Activated naive CD4-positive, alpha-beta T cell treated with anti-CD3 and anti-CD28 coated beads for 36 hours (primary cell): ENCODE data around the gene ZBTB16. TPM values are rescaled to one million over a fixed set of nuclear protein-coding genes. Genes with fewer than 3 reads are reported as not detected.

Experiments used
- CTCF ChIA-PET: fragments of 350-600 bp; sonication (Branson Sonifier 250); formaldehyde crosslinking; loops from one replicate; lab custom pipeline; 2021; ENCODE audit warnings: antibody characterized with exemption; lab: Charles Lee
- DNase-seq: peaks from one replicate; pipeline ENCODE4 v3.0.0-alpha.2; 2020
- H3K27ac Mint-ChIP-seq: one replicate; pipeline ENCODE4 v1.8.0; 2021; ENCODE audit warnings: mild to moderate bottlenecking, mixed read lengths
- H3K27me3 Mint-ChIP-seq: one replicate; pipeline ENCODE4 v1.8.0; 2021; ENCODE audit warnings: low read depth, mixed read lengths
- H3K36me3 Mint-ChIP-seq: one replicate; pipeline ENCODE4 v1.8.0; 2021; ENCODE audit warnings: low read depth, mixed read lengths
- H3K4me1 Mint-ChIP-seq: one replicate; pipeline ENCODE4 v1.8.0; 2021; ENCODE audit warnings: low read depth, mixed read lengths
- H3K4me3 Mint-ChIP-seq: one replicate; pipeline ENCODE4 v1.8.0; 2021; ENCODE audit warnings: mild to moderate bottlenecking, moderate library complexity, mixed read lengths
- H3K9me3 Mint-ChIP-seq: one replicate; pipeline ENCODE4 v1.8.0; 2021; ENCODE audit warnings: mixed read lengths
- intact Hi-C: fragments of 100-400 bp; cut with micrococcal nuclease; formaldehyde crosslinking; loops from one replicate; pipeline ENCODE4 v1.15.1; 2023
- total RNA-seq, 2 experiments: library from RNA; stranded (reverse); gene quantifications; one replicate each; pipeline ENCODE4 v1.2.3, GENCODE V29; 2021

ZBTB16 gene
- total RNA-seq, 2 experiments from 2014 or later: 1.5 to 2.3 TPM

DNA sequence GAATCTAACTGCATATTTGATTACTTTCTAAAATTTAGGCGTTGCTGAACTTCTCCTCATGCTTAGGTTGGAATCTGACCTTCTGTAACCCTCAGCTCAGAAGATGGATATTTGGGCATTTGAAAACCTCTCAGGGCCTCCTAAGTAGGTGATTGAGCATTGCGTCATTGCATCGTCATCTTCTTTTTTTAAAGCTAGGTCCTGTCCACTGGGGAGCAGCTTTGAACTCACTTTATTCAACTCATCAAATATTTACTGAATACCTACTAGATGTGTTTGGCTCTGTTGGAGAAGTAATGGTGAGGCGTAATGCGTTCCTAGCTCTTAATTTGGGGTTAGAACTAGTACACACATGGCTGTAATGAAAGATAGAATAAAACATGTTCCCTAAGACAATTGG is 56.8 kb downstream of the ZBTB16 start:
- intact Hi-C loops: no loop called here
- CTCF ChIA-PET: interaction anchor here (0.6 kb wide), 1 partner anchor 77 kb away, joined by 3 read pairs; no protein-coding TSS in a partner anchor
- no peaks in the 10 kb centered on the region for H3K36me3 Mint-ChIP-seq
- DNase-seq: no peak
- H3K4me1 Mint-ChIP-seq: peaks cover 6% of the 10 kb centered on the region
- no peaks in the 10 kb centered on the region for H3K9me3 Mint-ChIP-seq
- no peak overlapping the region for H3K27ac Mint-ChIP-seq
- no peak overlapping the region for H3K4me3 Mint-ChIP-seq
- H3K27me3 Mint-ChIP-seq: peaks cover 2% of the 10 kb centered on the region

DNA sequence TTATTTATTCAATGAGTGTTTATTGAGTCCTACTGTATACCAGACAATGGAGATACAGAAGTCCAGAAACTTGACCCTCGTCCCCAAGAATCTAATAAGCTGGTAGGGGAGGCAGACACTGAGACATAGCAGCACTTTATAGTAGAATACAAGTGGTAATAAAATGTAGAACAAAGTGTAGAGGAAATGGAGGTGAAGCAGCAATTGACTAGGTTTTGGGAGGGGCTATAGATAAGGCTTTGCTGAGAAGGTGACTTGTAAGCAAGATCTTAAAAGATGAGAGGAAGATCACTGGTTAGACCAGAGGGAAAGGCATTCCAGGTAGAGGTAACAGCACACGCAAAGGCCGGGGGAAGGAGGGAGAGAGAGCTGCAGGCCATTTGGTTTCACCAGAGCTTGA is 57.3 kb downstream of the ZBTB16 start:
- intact Hi-C loops: no loop called here
- DNase-seq: no peak
- CTCF ChIA-PET: interaction anchor here (0.6 kb wide), 1 partner anchor 77 kb away, joined by 3 read pairs; no protein-coding TSS in a partner anchor
- Mint-ChIP-seq H3K4me1 (peaks cover 2% of the 10 kb centered on the region), H3K9me3 (no peaks in the 10 kb centered on the region), H3K36me3 (no peaks in the 10 kb centered on the region), H3K27me3 (peaks cover 2% of the 10 kb centered on the region), H3K4me3 (no peak overlapping the region), H3K27ac (no peak overlapping the region)

DNA sequence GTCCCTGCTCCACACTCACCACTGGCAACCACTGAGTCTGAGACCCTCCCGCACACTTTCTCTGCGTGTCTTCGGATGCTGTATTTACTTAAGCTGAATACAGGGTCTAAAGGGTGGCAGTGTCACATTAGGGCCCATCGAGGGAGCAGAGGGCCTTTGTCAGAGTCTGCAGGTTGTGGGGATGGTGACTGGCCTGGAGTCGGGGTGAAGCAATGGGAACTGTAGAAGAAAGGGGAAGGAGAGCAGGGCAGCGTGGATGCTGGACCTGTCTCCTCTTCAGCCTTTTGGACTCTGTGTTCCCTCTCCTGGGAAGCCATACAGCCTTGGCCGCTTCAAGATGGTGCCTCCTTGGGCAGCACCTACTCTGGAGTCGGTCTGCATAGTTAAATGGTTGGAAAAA is 61.1 kb downstream of the ZBTB16 start:
- Mint-ChIP-seq H3K4me3 (no peak overlapping the region), H3K27ac (no peak overlapping the region), H3K36me3 (no peaks in the 10 kb centered on the region), H3K4me1 (peaks cover 2% of the 10 kb centered on the region), H3K9me3 (no peaks in the 10 kb centered on the region), H3K27me3 (no peaks in the 10 kb centered on the region)
- CTCF ChIA-PET: no interaction called here
- DNase-seq: no peak
- intact Hi-C loops: no loop called here

GRCh38 chr11:114121138-114121537 is 61.6 kb downstream of the ZBTB16 start:
- Mint-ChIP-seq H3K4me3 (no peak overlapping the region), H3K4me1 (peaks cover 2% of the 10 kb centered on the region), H3K36me3 (no peaks in the 10 kb centered on the region), H3K9me3 (no peaks in the 10 kb centered on the region), H3K27me3 (no peaks in the 10 kb centered on the region), H3K27ac (no peak overlapping the region)
- no peak for DNase-seq
- intact Hi-C loops: no loop called here
- CTCF ChIA-PET: no interaction called here

DNA sequence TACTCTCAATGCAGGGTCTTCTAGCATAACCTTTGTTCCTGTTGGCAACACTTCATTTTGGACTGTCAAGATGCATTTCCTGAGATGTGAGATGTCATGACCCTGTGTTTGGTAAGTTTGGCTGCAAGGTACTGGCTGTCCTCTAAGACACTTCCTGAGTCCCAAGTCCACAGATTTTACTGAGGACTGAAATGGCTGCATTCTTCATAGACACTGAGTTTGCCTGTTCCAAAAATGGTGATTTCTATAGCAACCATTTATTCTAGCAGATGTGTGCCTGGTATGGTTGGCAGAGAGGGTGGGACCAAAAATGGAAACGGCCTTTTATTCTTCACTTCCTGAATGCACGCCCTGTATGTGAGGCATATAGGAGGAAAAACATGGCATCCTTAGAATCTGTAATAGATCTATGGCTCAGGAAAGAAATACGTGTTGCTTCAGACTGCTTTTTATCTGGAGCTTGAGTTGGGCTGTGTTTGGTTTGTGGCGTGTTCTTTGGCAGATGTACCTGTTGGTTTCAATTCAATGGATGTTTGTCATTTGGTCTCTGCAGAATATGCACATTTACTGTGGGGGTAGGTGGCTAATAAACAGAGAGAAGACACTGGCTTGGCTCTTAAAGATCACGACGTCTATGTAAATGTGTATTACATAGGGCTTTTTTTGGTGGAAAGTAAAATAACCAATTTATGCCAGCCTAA is 62.4 kb downstream of the ZBTB16 start:
- no peaks in the 10 kb centered on the region for H3K36me3 Mint-ChIP-seq
- intact Hi-C loops: no loop called here
- H3K4me3 Mint-ChIP-seq: no peak overlapping the region
- no peaks in the 10 kb centered on the region for H3K4me1 Mint-ChIP-seq
- CTCF ChIA-PET: interaction anchor here (0.7 kb wide), 1 partner anchor 147 kb away, joined by 3 read pairs; no protein-coding TSS in a partner anchor
- DNase-seq: no peak
- no peaks in the 10 kb centered on the region for H3K27me3 Mint-ChIP-seq
- H3K27ac Mint-ChIP-seq: no peak overlapping the region
- H3K9me3 Mint-ChIP-seq: no peaks in the 10 kb centered on the region

DNA sequence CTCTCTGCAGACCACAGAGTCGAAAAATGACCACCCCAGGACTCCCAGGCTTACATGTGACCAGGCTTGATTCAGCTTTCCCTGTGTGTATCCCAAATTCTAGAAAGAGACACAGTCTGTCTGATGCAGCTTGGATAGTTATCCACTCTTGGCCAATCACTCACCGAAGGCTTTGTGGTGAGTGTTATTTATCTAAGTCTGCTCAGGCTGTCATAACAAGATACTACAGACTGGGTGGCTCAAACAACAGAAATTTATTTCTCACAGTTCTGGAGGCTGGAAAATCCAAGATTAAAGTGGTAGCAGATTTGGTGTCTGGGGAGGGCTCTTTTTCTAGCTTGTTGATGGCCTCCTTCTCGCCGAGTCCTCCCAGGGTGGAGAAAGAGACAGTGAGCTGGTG is 63.2 kb downstream of the ZBTB16 start:
- H3K36me3 Mint-ChIP-seq: no peaks in the 10 kb centered on the region
- intact Hi-C loops: no loop called here

GRCh38 chr11:114123692-114124330 is 64.3 kb downstream of the ZBTB16 start:
- Mint-ChIP-seq H3K4me3 (no peak overlapping the region), H3K36me3 (no peaks in the 10 kb centered on the region), H3K27me3 (no peaks in the 10 kb centered on the region), H3K4me1 (no peaks in the 10 kb centered on the region), H3K27ac (no peak overlapping the region), H3K9me3 (no peaks in the 10 kb centered on the region)
- CTCF ChIA-PET: no interaction called here
- DNase-seq: no peak
- intact Hi-C loops: no loop called here

More for the DNA sequence above, 63.2 kb downstream of the ZBTB16 start:
- H3K4me3 Mint-ChIP-seq: no peak overlapping the region
- H3K4me1 Mint-ChIP-seq: no peaks in the 10 kb centered on the region
- H3K9me3 Mint-ChIP-seq: no peaks in the 10 kb centered on the region
- CTCF ChIA-PET: no interaction called here
- DNase-seq: no peak
- H3K27me3 Mint-ChIP-seq: no peaks in the 10 kb centered on the region
- H3K27ac Mint-ChIP-seq: no peak overlapping the region

GRCh38 chr11:114124601-114125144 is 65.2 kb downstream of the ZBTB16 start:
- H3K4me3 Mint-ChIP-seq: no peak overlapping the region
- DNase-seq: no peak
- peaks cover 3% of the 10 kb centered on the region for H3K4me1 Mint-ChIP-seq
- no peaks in the 10 kb centered on the region for H3K9me3 Mint-ChIP-seq
- CTCF ChIA-PET: interaction anchor here (0.7 kb wide), 1 partner anchor 67 kb away, joined by 4 read pairs; no protein-coding TSS in a partner anchor
- no peaks in the 10 kb centered on the region for H3K36me3 Mint-ChIP-seq
- no peaks in the 10 kb centered on the region for H3K27me3 Mint-ChIP-seq
- H3K27ac Mint-ChIP-seq: no peak overlapping the region
- intact Hi-C loops: no loop called here

GRCh38 chr11:114125531-114125930 is 66.0 kb downstream of the ZBTB16 start:
- Mint-ChIP-seq H3K4me3 (no peak overlapping the region), H3K4me1 (peaks cover 3% of the 10 kb centered on the region), H3K9me3 (no peaks in the 10 kb centered on the region), H3K27ac (no peak overlapping the region), H3K36me3 (no peaks in the 10 kb centered on the region), H3K27me3 (no peaks in the 10 kb centered on the region)
- no peak for DNase-seq
- CTCF ChIA-PET: interaction anchor here (0.7 kb wide), 2 partner anchors 14 to 66 kb away, joined by 3 to 4 read pairs; no protein-coding TSS in a partner anchor
- intact Hi-C loops: no loop called here

- intact Hi-C loops: no loop called here
- Mint-ChIP-seq H3K36me3 (no peaks in the 10 kb centered on the region), H3K27ac (no peak overlapping the region), H3K27me3 (no peaks in the 10 kb centered on the region), H3K9me3 (no peaks in the 10 kb centered on the region), H3K4me3 (no peak overlapping the region), H3K4me1 (peaks cover 7% of the 10 kb centered on the region)
- CTCF ChIA-PET: interaction anchor here (0.7 kb wide), 1 partner anchor 15 kb away, joined by 3 read pairs; no protein-coding TSS in a partner anchor
- DNase-seq: no peak
Measured at GRCh38 chr11:114125959-114126358, 66.4 kb downstream of the ZBTB16 start.

GRCh38 chr11:114128399-114128798 is 68.9 kb downstream of the ZBTB16 start:
- Mint-ChIP-seq H3K4me1 (peaks cover 16% of the 10 kb centered on the region), H3K27ac (no peak overlapping the region), H3K27me3 (no peaks in the 10 kb centered on the region), H3K36me3 (no peaks in the 10 kb centered on the region), H3K9me3 (no peaks in the 10 kb centered on the region), H3K4me3 (no peak overlapping the region)
- no peak for DNase-seq
- CTCF ChIA-PET: no interaction called here
- intact Hi-C loops: no loop called here

DNA sequence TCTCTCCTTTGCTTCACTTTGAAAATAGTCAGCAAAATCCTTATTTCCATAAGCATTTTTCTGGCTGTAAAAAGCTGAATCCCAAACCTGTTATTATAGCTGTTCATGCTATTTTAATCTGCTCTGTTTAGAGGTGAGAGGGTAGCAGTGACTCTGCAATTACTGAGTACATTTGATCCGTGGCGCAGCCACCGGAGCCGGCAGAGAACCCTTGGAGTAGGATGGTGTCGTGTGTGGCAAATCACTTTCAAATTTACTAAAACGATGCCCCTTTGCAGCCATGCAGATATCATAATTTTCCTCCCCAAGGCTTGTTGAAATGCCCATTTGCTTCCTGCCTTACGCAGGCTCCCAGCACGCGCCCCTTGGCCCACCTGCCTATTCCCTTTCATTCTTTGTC is 69.6 kb downstream of the ZBTB16 start:
- Mint-ChIP-seq H3K9me3 (no peaks in the 10 kb centered on the region), H3K27ac (no peak overlapping the region), H3K4me3 (no peak overlapping the region), H3K36me3 (no peaks in the 10 kb centered on the region), H3K4me1 (peaks cover 16% of the 10 kb centered on the region), H3K27me3 (no peaks in the 10 kb centered on the region)
- DNase-seq: no peak
- CTCF ChIA-PET: no interaction called here
- intact Hi-C loops: no loop called here
